GM19463 (cell line): ENCODE measurements around the gene CENPM.

Source experiments
- ATAC-seq: cut with Tn5 transposase; IDR thresholded peaks from one replicate; pipeline ENCODE4 v1.9.1; 2021; ENCODE audit warnings: mild to moderate bottlenecking, moderate library complexity; ENCODE audit not compliant: unreplicated experiment

Gene CENPM, protein sequence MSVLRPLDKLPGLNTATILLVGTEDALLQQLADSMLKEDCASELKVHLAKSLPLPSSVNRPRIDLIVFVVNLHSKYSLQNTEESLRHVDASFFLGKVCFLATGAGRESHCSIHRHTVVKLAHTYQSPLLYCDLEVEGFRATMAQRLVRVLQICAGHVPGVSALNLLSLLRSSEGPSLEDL

DNA sequence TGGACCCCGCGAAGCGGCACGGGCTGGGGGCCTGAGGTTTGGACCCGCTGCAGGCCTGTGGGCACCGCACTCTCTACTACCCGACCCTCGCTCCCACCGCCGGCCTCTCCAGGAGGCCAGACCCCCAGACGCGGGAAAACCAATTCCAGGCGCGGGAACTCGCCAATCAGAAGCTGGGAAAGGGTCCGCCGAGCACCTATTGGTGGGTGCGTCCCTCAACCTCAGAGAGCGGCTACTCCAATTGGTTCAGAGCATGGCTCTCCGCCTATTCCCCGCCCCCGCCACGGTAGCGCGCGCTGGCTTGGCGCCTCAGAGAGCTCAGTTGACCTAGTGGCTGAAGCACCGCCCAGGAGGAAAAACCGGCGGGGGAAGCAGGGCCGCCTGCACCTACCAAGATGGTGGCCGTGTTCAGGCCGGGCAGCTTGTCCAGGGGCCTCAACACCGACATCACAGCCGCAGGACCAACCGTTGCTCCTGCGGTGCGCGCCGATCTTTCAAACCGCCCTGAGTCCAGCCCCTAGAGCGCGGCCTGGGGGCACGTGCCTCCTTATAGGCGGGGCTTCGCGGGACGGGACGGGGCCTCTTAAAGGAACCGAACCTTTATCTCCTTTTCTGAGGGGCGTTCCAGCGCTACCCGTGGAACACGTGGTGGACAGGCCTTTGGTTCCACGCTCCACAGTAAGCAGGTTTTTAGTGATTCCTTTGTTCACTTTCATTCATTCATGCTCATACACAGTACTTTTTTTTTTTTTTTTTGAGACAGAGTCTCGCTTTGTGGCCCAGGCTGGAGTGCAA lies at the start of gene CENPM:
TSS of gene CENPM (minus strand) at position 524 of the 795 bp plus-strand sequence. CDS start at position 448, 76 bp downstream.
- peak; percentile 79 for ATAC-seq

DNA sequence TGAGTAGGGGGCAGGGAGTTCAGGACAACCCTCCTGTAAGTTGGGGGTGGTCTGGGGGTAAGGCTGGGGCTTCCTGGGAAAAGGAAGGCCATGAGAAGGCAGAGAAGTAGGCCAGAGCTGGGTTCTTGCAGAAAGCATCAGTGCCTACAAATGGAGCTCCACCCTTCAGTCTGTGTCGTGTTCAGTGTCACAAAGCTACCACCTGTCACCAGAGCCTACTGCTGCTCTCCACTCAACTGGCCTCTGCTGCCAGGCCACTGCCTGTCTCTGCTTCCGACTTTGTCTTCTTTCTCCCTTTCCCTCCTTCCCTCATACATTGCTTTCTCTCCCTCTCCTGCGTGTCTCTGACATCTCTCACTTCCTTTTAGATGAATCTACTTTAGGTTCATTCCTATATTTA lies 48.3 kb upstream of the CENPM start:
- no peak for ATAC-seq

DNA sequence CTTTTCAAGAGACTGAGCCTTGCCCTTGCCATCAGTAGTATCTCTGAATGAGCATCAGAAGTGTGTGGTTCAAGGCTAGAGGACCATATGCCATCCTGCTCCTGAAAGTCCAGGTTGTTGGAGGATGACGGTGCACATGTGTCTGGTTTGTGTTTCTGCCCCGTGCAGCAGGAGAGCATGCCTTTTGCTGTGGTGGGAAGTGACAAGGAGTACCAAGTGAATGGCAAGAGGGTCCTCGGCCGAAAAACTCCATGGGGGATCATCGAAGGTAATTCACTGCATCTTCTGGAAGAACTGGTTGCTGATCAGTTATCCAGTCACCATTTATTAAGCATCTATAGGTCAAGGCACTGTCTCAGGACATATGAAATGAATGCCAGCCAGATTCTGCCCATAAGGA lies 45.5 kb upstream of the CENPM start:
- no peak for ATAC-seq

DNA sequence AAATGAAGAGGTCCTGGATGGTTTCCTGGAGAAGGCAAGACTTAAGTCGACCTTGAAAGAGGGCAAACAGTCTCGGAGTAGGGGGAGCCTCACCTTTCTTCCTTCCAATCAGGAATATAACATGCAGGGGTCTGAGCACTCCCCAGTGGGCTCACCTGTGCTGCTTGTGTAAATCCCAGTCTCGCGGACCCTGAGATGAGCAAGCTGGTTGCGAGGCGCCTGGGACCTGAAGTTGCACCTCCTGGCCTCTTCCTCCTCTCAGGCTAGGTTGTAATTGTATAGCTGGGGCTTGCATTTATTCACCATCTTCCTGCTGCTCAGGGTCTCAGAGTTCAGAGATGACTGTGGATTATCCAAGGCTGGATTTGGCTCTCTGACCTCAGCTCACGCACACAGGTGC lies 44.2 kb upstream of the CENPM start:
- ATAC-seq, result no peak

DNA sequence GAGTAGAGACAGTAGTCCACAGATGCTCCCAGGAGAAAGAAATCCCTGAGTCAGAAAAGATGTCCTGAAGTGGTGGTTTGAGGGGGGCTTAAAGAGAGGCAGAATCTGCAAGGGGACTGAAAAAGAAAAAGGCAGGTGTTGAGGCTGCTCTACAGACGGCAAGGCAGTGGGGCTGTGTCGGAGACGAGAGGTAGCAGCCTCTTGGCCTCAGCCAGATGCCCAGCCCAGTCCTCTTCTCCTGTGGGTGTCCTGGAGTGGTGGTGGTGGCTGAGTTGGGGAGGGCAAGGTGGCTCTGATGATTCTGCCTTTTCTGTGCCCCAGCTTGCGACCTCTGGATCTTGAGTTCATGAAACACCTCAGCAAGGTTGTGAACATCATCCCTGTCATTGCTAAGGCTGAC lies 42.3 kb upstream of the CENPM start:
- no peak for ATAC-seq

DNA sequence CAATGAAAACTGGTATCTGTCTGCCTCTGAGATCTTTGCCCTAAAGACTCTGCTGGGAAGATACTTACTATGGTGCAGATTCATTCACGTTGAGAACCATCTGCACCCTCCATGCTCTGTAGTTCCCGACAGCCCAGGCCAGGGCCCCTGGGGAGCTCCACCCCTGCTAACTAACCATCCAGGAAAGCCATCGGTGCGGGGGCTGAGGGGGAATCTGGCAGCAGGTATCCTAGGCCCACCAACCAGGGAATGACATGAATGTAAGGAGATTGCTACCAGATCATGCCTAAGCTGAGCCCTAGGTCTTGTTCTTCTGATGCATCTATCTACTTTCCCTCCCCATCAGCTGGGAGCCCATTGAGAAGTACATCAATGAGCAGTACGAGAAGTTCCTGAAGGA lies 40.3 kb upstream of the CENPM start:
- ATAC-seq, result no peak

DNA sequence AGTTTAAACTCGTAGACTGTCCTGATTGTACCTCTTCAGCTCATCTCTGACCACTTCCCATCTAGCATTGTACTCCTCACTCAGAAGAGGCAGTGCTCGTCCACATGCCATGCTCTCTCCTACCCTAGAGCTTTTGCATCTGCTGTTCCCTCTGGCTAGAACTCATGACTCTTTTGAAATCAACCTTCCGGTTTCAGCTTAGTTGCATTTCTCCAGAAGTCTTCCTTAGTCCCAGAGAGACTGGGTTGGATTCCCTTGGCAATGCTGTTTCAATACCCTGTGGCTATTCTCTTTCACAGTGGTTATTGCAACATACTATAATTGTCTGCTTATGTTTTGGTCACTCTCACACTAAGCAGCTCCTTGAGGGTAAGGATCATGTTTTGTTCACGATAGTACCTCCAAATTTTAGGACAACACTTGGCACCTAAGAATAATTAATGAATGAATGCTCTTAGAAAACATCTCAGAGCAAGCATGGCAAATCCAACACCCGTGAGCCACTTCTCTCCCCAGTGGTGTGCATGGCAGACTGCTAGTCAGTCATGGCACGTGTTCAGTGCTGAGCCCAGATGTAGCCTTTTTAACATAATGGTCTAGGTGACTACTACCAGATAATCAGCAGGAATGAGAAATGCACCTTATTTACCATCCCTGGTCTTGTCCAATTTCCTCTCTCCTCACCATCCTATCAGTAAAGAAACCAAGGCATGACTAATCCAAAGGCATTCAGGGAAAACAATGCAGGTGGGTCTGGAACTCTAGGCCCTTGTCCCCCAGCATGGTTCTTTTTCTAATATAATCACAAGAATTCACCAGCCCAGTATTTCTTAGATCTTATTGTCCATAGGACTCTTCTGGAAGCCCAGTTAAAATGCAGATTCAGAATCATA lies 36.8 kb upstream of the CENPM start:
- ATAC-seq, result no peak

DNA sequence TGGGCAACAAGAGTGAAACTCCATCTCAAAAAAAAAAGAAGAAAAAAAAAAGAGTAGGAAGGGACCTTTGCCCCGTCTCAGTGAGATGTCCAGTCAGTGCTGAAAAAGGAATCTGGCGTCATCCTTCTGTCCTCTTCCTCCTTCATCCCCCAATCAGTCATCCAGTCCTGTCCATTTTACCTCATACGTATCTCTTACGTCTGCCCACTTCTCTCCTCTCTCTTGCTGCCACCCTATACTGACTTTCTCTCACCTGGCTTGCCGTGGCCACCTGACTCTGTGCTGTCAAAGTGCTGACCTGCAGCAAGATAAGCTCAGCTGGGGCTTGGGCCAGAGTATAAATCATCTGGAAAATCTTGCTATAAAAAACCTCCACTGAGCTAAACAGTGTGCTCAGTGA lies 35.9 kb upstream of the CENPM start:
- ATAC-seq, result no peak

DNA sequence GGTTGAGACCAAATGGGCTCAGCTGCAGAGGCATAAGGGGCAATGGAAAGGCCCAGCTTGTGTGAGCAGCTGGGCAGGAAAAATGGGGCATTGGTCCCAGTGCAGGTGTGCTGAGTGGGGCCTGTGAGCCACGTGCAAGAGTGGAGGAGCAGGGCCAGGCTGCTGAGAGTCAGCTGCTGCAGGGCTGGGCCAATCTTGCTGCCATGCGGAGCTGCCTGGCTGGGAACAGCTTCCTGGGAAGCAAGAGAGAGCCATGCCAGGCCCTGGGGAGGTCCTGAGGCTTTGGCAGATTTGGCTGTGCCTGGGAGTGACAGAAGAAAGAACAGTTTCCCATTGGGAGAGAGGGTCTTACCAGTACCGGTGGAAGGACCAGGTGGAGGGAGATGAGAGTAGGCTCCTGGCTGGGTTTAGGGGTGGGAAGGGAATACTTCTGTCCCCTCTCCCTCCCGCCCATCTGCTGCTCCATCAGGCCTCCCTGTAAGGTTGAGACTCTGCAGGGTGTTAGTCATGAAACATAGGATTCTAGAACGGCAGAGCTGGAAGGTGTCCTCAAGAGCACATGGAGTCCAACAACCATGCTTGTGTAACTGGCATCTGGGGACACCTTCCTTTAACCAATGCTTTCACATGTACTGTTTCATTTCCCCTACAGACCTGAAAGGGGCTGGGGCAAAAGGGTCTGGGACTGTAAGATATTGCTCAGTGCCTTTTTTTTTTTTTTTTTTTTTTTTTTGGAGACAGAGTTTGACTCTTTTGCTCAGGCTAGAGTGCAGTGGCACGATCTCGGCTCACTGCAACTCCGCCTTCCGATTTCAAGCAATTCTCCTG lies 32.7 kb upstream of the CENPM start:
- ATAC-seq, result no peak

DNA sequence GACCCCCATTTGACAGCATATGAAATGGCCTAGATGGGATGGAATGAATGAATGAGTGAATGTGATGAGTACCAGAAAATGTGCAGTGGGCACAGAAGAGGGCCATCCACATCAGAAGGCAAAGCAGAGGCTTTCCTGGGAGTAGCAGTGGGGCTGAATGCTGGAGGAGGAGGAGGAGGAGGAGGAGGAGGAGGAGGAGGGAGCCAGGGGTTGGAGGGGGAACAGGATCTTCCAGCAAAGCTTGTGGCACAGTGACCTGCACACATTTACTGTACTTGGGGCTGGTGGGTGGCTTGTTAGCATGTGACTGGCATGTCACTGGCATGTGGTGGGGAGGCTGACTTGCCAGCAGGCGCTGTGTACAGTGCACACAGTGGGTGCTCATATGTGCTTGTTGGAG lies 31.8 kb upstream of the CENPM start:
- ATAC-seq, result no peak

DNA sequence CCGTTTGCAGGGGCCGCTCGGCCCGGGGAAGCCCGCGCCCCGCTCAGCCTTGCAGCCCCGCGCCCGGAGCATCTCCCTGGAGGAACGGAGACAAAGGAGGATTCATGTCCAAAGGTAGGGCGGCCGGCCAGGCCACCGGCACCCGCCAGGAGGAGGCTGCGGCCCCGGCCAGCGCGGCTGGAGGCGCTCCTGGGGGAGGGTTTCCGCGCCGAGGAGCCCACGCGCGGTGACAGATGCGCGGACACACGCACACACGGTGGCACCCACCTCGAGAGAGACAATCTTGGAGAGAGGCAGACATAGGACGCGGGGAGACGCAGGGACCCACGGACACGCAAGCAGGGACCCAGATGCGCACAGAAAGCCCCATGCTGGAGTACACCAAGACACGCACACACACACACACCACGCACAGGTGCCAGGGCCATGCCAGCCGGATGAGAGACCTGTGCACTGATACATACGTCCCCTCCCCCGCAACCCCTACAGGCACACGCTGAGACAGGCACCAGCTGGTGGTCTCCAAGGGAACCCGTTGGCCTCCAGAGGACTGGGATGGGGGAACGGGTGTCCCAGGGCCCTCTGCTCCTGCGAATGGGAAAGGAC lies 30.1 kb upstream of the CENPM start:
- no peak for ATAC-seq

DNA sequence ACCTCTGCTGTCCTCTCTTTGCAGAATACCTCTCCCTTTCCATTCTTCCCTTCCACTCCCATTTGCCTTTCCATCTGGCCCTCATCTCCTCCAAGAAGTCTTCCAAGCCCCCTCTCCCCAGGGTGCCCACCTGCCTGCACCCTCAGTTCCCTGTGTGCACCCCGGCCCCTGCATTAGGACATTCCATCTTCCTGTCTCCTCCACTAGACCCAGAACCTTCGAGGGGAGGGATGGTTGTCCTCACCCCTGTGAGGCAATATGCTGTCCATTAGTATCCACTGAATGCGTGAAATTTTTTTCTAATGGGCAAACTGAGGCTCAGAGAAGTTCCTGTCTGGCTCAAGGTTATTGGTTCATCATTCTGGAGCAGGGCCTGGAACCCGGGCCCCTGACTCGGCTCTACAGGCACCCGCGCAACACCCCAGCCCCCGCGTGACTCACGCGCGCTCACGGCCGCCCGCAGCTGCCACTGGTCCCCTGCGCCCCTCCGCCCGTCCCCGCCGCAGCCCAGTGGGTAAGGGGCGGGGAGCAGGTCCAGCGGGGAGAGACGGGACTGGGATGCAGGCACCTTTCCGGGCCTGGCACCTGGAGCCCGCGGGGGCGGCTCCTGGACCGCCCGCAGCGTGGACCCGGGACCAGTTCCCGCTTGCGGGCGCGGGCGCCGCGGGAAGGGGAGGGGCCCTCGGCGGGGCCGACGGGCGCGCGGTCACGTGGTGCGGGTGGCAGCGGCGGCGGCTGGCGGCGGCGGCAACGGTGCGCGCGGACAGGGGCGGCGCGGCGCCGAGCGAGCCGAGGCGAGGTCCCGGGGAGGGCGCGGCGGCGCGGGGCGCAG lies 29.3 kb upstream of the CENPM start:
- no peak for ATAC-seq

DNA sequence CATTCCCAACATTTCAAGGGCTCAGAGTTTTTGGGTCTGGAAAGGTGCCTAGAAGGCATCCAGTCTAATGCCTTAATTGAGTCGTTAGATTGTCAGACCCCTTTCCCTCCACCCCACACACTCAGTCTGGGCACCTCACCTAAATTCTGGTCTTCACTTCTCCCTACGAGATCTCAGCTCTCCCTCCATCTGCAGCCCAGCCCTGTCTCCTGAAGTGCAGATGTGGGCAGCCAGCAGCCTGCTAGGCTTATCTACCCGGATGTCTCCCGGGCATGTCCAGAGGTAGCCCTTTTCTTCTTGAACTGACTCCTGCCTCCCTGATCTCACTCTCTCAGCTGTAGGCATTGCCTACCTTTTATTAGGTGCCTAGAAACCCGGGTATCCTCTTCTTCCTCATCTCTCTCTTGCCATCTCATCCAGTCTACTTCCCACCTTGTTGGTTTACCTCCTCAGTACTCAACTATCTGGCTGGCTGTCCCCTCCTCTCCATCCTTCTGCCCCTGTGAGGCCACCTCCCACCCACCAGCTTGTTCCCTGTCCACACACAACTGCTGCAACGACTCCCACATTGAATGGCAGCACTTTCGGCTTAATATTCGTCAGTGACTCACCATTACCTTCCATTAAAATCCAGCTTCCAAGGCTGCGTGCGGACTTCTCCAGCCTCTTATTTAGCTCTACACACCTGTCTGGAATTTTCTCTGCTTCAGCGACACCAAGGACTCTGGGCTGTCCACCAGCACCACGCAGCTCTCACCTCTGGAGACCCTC lies 28.5 kb upstream of the CENPM start:
- ATAC-seq, result no peak

DNA sequence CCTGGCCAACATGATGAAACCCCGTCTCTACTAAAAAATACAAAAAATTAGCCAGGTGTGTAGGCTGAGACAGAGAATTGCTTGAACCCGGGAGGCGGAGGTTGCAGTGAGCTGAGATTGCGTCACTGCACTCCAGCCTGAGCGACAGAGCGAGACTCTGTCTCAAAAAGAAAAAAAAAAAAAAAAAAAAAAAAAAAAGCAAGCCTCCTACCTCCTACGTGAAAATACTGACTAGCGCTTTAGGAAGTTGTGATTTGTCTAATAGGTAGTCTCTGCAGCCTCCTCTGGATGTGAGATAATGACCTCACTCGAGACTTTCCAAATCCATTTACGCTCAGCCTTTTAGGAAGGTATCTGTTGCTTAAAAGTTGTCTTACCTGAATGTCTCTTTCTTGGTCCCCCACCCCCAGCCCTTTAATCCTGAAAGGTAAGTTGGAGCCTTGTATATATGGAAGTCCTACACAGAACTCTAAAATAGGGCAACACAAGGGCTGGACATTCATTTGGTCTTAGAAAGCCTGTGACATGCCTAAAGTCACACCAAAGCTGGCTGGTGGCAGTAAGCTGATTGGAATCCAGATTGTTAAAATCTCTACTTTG lies 27.8 kb upstream of the CENPM start:
- no peak for ATAC-seq

DNA sequence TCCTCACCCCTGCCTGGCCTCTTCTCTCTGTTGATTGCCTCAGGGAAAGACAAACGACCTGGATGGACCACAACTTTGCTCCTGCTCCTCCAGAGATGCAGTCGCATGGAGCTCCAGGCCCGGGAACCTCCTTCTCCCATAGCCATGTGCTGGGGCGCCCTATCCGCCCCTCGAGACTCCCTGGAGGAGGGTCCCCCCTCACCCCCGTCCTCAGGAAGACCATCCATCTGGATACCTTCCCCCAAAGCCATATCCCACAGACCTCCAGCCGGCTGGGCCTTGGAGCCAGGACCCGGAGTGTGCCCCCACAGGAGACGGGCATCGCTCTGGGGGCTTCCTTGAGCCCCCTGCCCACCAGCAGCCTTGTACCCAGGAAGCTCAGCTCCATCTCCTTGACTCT lies 24.5 kb upstream of the CENPM start:
- no peak for ATAC-seq

DNA sequence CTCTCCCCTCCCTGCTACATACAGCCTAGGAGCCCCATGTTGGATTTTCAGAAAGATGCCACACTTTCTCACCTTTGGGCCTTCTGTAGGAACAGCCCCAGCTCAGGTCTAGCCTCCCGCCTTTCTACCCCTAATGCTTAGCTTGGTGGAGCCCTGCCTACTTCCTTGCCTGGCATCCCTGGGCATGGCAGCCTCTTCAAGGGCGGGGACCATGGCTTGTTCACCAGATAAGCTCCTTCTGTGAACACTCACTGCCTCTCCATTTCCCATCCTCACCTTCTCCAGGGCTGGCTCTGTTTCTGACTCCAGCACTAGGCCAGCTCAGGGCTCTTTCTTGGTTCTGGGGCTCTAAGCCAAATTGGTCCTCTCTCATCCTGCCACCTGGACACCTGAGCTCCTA lies 23.6 kb upstream of the CENPM start:
- no peak for ATAC-seq

DNA sequence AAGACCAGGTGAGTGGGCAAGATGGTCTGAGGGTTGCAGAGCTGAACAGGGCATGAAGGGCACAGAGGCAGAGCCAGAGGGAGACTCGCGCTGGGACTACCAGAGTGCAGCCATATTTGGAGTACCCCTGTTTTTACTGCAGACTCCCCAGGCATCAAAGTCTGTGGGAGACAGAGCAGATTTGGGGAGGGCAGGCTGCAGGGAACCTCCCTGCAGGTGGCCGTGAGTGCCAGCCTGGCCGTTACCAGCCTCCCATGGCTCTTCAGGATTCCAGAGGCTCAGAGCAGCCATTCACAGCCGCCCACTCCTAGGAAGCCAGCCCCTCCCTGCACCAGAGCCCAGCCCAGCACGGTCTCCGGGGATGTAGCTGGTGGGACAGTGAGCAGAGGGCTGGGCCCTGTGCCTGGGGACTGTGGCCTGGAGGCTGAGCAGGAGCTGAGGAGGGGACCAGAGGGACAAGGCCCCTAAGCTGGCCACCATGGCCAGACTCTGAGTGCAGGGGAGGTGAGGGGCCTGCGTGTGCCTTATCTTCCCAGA lies 22.2 kb upstream of the CENPM start, which contains the start of gene SEPTIN3:
TSS of gene SEPTIN3 (plus strand) at position 334 of the 537 bp plus-strand sequence. CDS start 2,050 bp downstream, outside the sequence.
- ATAC-seq, result no peak

DNA sequence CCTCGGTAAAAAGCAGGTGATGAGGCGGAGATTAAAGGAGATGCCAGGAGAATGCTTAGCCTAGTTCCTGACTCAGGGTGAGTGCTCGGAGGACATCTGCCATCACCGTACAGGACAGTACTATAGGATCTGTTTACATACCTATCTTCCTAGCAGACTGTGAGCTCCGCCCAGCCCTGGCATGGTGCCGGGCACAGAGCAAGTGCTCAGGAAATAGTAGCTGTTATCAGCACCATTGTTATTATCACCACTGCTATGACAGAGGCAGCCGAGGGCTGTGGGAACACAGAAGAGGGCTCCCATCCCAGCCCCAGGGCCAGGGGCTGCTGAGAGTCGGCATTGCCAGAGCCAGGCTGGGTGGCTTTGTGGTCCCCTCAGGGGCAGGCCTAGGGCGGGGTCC lies 21.6 kb upstream of the CENPM start:
- ATAC-seq, result no peak
